HepG2 (cell line): ENCODE results near the gene ETF1. TPM values are rescaled to one million over a fixed set of nuclear protein-coding genes. Genes with fewer than 3 reads are reported as not detected.

Experiments used
- FOXP1 ChIP-seq, 2 experiments: fragments of 450-650 bp in 1 of 2; IDR thresholded peaks; 2 replicates each; pipeline ENCODE4 v1.6.1; 2017 to 2018; ENCODE audit warnings: antibody characterized with exemption in 1 of 2
- GABPA ChIP-seq, 2 experiments: IDR thresholded peaks; 2 replicates each; pipeline ENCODE4 v1.6.1; 2011 to 2016; ENCODE audit warnings: low read depth in 2 of 2, low read length in 1 of 2, missing biosample characterization in 1 of 2, missing genetic modification characterization in 1 of 2
- HOXA3 ChIP-seq: sonication (generic); formaldehyde crosslinking; IDR thresholded peaks from 2 replicates; pipeline ENCODE4 v1.5.0; 2020; ENCODE audit warnings: missing genetic modification reagents
- HOXA9 ChIP-seq: sonication (generic); formaldehyde crosslinking; IDR thresholded peaks from 2 replicates; pipeline ENCODE4 v1.8.1; 2022; ENCODE audit warnings: missing genetic modification reagents, mild to moderate bottlenecking, moderate library complexity, borderline replicate concordance
- MIER3 ChIP-seq: IDR thresholded peaks from 2 replicates; pipeline ENCODE4 v1.6.1; 2016; ENCODE audit warnings: missing compliant biosample characterization, borderline replicate concordance
- ZNF292 ChIP-seq: sonication (generic); formaldehyde crosslinking; IDR thresholded peaks from 2 replicates; pipeline ENCODE4 v1.8.1; 2022; ENCODE audit warnings: mild to moderate bottlenecking, low read depth, missing genetic modification reagents, borderline replicate concordance
- ZNF619 ChIP-seq: sonication (generic); formaldehyde crosslinking; IDR thresholded peaks from 2 replicates; pipeline ENCODE4 v1.4.0; 2020; ENCODE audit warnings: mild to moderate bottlenecking, missing genetic modification reagents
- ZSCAN21 ChIP-seq: sonication (generic); formaldehyde crosslinking; IDR thresholded peaks from 2 replicates; pipeline ENCODE4 v1.8.0; 2022; ENCODE audit warnings: mild to moderate bottlenecking, missing genetic modification reagents, moderate library complexity, borderline replicate concordance
- polyA plus RNA-seq, 8 experiments: library from polyadenylated mRNA; depleted of rRNA in 3 of 8; stranded (reverse) in 7 of 8; unstranded in 1 of 8; fragments of >200 nt; fragmentation: Illumina TruSeq in 4 of 8; extraction: Trizol in 4 of 8; gene quantifications; 2 replicates each; pipeline versions ENCODE4 v1.2.1 to v1.2.3, GENCODE V29; 2011 to 2016; ENCODE audit warnings: low read depth in 4 of 8, missing spikeins in 1 of 8, mixed read lengths in 1 of 8; ENCODE audit not compliant: insufficient read depth in 1 of 8
- total RNA-seq, 5 experiments: library from RNA; depleted of rRNA; stranded (reverse); fragments of >200 nt; fragmentation: Illumina TruSeq; extraction: Trizol; gene quantifications; 2 replicates each; pipeline ENCODE4 v1.2.3, GENCODE V29; 2016; ENCODE audit warnings: low read depth in 1 of 5
- TF ChIP-seq, protein P1 (sequence below): sonication (generic); formaldehyde crosslinking; IDR thresholded peaks from 2 replicates; pipeline ENCODE4 v1.4.0; 2020; ENCODE audit warnings: missing genetic modification reagents
- TF ChIP-seq, protein P2 (sequence below): IDR thresholded peaks from 2 replicates; pipeline ENCODE4 v1.4.0; 2020; ENCODE audit warnings: mild to moderate bottlenecking, missing genetic modification reagents
- TF ChIP-seq, protein P3 (sequence below): sonication (generic); formaldehyde crosslinking; IDR thresholded peaks from 2 replicates; pipeline ENCODE4 v1.4.0; 2020; ENCODE audit warnings: missing genetic modification reagents
- TF ChIP-seq, protein P4 (sequence below): sonication (generic); formaldehyde crosslinking; conservative IDR thresholded peaks from 2 replicates; pipeline ENCODE4 v1.4.0; 2020; ENCODE audit warnings: missing genetic modification reagents
- TF ChIP-seq, protein P5 (sequence below): fragments of 450-650 bp; IDR thresholded peaks from 2 replicates; pipeline ENCODE4 v1.6.1; 2017; ENCODE audit warnings: mild to moderate bottlenecking

Gene ETF1
- total and polyA plus RNA-seq, 2 of the 13 experiments (the other 11 are each of a cell fraction or from before 2014, with no cell fraction given), result 52.1 to 184 TPM

DNA sequence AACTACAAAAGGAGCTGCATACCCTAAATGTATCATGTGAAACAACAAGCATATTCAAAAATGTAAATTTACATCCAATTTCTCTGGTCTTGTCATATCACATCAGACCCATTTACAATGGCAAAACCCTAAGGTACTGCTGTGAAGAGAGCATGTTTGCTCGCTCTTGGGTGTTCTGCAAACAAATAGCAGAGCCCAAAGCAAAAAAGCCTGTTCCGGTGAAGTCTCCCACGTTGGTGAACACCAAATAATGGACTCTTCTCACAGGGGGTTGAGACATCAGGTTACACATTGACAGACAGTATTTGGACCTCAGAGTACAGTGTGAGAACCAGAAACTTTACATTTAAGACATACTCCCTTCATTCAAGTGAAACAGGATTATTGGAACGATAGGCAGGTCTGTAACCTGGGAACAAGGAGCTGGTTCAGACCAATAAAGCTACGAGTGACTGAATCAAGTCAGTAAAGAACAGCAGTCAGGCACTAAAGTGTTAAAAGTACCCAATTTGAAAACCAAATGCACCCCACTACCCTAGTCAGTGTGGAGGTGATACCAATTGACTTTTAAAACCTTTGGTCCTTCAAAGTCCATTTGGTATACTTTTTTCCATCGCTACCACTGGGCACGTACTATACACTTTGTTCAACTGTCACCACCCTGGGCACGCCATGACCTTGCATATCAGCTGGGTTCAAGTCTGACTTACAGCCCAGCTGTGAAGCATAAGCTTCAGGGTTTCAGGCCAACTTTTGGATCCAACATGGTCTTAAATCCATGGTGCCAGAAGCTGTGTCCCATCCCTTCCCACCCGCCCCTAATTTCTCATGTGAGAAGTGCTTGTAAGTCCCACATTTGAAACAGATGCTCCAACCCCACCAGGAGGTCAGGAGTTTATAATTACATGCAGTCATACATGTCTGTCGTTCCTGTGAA, 36.4 kb downstream of the ETF1 start (continued):
- TF ChIP-seq, protein P1, sequence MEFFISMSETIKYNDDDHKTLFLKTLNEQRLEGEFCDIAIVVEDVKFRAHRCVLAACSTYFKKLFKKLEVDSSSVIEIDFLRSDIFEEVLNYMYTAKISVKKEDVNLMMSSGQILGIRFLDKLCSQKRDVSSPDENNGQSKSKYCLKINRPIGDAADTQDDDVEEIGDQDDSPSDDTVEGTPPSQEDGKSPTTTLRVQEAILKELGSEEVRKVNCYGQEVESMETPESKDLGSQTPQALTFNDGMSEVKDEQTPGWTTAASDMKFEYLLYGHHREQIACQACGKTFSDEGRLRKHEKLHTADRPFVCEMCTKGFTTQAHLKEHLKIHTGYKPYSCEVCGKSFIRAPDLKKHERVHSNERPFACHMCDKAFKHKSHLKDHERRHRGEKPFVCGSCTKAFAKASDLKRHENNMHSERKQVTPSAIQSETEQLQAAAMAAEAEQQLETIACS (CRISPR knock-in tag), result no peak
- TF ChIP-seq, protein P2, sequence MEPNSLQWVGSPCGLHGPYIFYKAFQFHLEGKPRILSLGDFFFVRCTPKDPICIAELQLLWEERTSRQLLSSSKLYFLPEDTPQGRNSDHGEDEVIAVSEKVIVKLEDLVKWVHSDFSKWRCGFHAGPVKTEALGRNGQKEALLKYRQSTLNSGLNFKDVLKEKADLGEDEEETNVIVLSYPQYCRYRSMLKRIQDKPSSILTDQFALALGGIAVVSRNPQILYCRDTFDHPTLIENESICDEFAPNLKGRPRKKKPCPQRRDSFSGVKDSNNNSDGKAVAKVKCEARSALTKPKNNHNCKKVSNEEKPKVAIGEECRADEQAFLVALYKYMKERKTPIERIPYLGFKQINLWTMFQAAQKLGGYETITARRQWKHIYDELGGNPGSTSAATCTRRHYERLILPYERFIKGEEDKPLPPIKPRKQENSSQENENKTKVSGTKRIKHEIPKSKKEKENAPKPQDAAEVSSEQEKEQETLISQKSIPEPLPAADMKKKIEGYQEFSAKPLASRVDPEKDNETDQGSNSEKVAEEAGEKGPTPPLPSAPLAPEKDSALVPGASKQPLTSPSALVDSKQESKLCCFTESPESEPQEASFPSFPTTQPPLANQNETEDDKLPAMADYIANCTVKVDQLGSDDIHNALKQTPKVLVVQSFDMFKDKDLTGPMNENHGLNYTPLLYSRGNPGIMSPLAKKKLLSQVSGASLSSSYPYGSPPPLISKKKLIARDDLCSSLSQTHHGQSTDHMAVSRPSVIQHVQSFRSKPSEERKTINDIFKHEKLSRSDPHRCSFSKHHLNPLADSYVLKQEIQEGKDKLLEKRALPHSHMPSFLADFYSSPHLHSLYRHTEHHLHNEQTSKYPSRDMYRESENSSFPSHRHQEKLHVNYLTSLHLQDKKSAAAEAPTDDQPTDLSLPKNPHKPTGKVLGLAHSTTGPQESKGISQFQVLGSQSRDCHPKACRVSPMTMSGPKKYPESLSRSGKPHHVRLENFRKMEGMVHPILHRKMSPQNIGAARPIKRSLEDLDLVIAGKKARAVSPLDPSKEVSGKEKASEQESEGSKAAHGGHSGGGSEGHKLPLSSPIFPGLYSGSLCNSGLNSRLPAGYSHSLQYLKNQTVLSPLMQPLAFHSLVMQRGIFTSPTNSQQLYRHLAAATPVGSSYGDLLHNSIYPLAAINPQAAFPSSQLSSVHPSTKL (CRISPR knock-in tag), result peak; percentile 66
- TF ChIP-seq, protein P3, sequence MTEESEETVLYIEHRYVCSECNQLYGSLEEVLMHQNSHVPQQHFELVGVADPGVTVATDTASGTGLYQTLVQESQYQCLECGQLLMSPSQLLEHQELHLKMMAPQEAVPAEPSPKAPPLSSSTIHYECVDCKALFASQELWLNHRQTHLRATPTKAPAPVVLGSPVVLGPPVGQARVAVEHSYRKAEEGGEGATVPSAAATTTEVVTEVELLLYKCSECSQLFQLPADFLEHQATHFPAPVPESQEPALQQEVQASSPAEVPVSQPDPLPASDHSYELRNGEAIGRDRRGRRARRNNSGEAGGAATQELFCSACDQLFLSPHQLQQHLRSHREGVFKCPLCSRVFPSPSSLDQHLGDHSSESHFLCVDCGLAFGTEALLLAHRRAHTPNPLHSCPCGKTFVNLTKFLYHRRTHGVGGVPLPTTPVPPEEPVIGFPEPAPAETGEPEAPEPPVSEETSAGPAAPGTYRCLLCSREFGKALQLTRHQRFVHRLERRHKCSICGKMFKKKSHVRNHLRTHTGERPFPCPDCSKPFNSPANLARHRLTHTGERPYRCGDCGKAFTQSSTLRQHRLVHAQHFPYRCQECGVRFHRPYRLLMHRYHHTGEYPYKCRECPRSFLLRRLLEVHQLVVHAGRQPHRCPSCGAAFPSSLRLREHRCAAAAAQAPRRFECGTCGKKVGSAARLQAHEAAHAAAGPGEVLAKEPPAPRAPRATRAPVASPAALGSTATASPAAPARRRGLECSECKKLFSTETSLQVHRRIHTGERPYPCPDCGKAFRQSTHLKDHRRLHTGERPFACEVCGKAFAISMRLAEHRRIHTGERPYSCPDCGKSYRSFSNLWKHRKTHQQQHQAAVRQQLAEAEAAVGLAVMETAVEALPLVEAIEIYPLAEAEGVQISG, result no peak
- TF ChIP-seq MIER3 (CRISPR knock-in tag) (no peak), HOXA3 (CRISPR knock-in tag) (0 out of 2 replicates have a peak, but pooled peaks have one; percentile 37), HOXA9 (no peak), GABPA (IDR thresholded peaks at IDR 0.05; ENCODE audit: low read depth, low read length) (no peak), GABPA (CRISPR knock-in tag; IDR thresholded peaks at IDR 0.05; ENCODE audit: low read depth) (peak; percentile 52; the same call in 1 of the 2 replicates), ZNF619 (CRISPR knock-in tag) (no peak), ZNF292 (CRISPR knock-in tag) (peak; percentile 25; the same call in 1 of the 2 replicates), FOXP1 (IDR thresholded peaks at IDR 0.05) (no peak), FOXP1 (CRISPR knock-in tag; IDR thresholded peaks at IDR 0.05) (peak; percentile 53; the same call in 1 of the 2 replicates), ZSCAN21 (CRISPR knock-in tag) (peak; percentile 70; the same call in 1 of the 2 replicates)
- TF ChIP-seq, protein P4, sequence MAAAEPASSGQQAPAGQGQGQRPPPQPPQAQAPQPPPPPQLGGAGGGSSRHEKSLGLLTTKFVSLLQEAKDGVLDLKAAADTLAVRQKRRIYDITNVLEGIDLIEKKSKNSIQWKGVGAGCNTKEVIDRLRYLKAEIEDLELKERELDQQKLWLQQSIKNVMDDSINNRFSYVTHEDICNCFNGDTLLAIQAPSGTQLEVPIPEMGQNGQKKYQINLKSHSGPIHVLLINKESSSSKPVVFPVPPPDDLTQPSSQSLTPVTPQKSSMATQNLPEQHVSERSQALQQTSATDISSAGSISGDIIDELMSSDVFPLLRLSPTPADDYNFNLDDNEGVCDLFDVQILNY (CRISPR knock-in tag), result no peak
- TF ChIP-seq, protein P5, sequence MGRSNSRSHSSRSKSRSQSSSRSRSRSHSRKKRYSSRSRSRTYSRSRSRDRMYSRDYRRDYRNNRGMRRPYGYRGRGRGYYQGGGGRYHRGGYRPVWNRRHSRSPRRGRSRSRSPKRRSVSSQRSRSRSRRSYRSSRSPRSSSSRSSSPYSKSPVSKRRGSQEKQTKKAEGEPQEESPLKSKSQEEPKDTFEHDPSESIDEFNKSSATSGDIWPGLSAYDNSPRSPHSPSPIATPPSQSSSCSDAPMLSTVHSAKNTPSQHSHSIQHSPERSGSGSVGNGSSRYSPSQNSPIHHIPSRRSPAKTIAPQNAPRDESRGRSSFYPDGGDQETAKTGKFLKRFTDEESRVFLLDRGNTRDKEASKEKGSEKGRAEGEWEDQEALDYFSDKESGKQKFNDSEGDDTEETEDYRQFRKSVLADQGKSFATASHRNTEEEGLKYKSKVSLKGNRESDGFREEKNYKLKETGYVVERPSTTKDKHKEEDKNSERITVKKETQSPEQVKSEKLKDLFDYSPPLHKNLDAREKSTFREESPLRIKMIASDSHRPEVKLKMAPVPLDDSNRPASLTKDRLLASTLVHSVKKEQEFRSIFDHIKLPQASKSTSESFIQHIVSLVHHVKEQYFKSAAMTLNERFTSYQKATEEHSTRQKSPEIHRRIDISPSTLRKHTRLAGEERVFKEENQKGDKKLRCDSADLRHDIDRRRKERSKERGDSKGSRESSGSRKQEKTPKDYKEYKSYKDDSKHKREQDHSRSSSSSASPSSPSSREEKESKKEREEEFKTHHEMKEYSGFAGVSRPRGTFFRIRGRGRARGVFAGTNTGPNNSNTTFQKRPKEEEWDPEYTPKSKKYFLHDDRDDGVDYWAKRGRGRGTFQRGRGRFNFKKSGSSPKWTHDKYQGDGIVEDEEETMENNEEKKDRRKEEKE, result no peak
